ENCODE results near the gene SYT12. TPM values are rescaled to one million over a fixed set of nuclear protein-coding genes. Genes with fewer than 3 reads are reported as not detected.

SYT12 gene
- total and polyA plus RNA-seq, 2 of the 8 experiments (the other 6 are each of a cell fraction or from before 2014, with no cell fraction given), result 1.4 to 3.3 TPM

GRCh38 chr11:67027483-67027930 lies 4.6 kb downstream of the SYT12 start:
- Histone ChIP-seq H3K36me3 (ENCODE audit: control insufficient read depth in 2 of 4, insufficient read depth in 4 of 4, low read length in 3 of 4) (no peaks in the 10 kb centered on the region), H2BK15ac (ENCODE audit: low read length) (no peak overlapping the region), H3K9ac (replicated peaks in 1 of 4; ENCODE audit: extremely low read depth in 1 of 4, low read depth in 3 of 4, low read length in 3 of 4) (no peak overlapping the region), H3K18ac (ENCODE audit: extremely low read depth, low read length) (no peak overlapping the region), H4K5ac (ENCODE audit: insufficient read length, low read depth, low read length) (no peak overlapping the region), H3K9me3 (ENCODE audit: insufficient read depth in 2 of 2, low read depth in 1 of 2, low read length in 1 of 2) (no peaks in the 10 kb centered on the region), H2BK12ac (ENCODE audit: low read depth, low read length) (peak overlapping the region; percentile 60; the same call in 1 of the 2 replicates), H3K79me2 (ENCODE audit: control insufficient read depth in 1 of 2, insufficient read depth in 2 of 2, low read length in 2 of 2) (no peaks in the 10 kb centered on the region), H4K8ac (ENCODE audit: extremely low read depth, insufficient read depth, low read length) (no peak overlapping the region; the same call in 1 of the 2 replicates), H3K4me3 (ENCODE audit: extremely low read depth in 1 of 4, insufficient read depth in 2 of 4, low read depth in 3 of 4, low read length in 4 of 4) (no peak overlapping the region), H2BK20ac (ENCODE audit: low read length) (no peak overlapping the region), H3K27ac (ENCODE audit: low read depth, low read length) (no peak overlapping the region), H3K56ac (replicated peaks; ENCODE audit: insufficient read length, low read depth, low read length) (no peak overlapping the region), H3K23ac (ENCODE audit: insufficient read length) (no peak overlapping the region), H4K20me1 (replicated peaks in 1 of 2; ENCODE audit: control insufficient read depth in 1 of 2, insufficient read depth in 2 of 2, low read length in 2 of 2) (peaks cover 0 to 5% of the 10 kb centered on the region in 2 experiments), H3K14ac (ENCODE audit: insufficient read length) (no peak overlapping the region), H3K4ac (replicated peaks; ENCODE audit: insufficient read length, low read depth, low read length) (no peak overlapping the region), H2BK5ac (ENCODE audit: low read depth, low read length) (no peak overlapping the region), H3K27me3 (replicated peaks in 1 of 4; ENCODE audit: control insufficient read depth in 3 of 4, extremely low read depth in 1 of 4, insufficient read depth in 3 of 4, low read length in 3 of 4) (peaks cover 19 to 31% (median 23%) of the 10 kb centered on the region in 4 experiments), H3K79me1 (ENCODE audit: low read depth, low read length) (no peaks in the 10 kb centered on the region; the same call in 1 of the 2 replicates), H2AFZ (ENCODE audit: low read length) (no peak overlapping the region), H2BK120ac (replicated peaks; ENCODE audit: low read depth, low read length) (no peak overlapping the region), H3K4me1 (replicated peaks in 1 of 4; ENCODE audit: control insufficient read depth in 3 of 4, insufficient read depth in 4 of 4, low read length in 3 of 4) (peaks cover 2 to 16% (median 7%) of the 10 kb centered on the region in 4 experiments), H4K91ac (replicated peaks; ENCODE audit: insufficient read length, low read length) (no peak overlapping the region), H3K4me2 (ENCODE audit: insufficient read depth in 1 of 2, low read depth in 2 of 2, low read length in 2 of 2) (no peak overlapping the region), H2AK5ac (ENCODE audit: low read depth, low read length) (peak overlapping the region; percentile 47; the same call in 1 of the 2 replicates), H3K23me2 (ENCODE audit: low read depth, low read length) (peaks cover 7% of the 10 kb centered on the region)
- ChIA-PET CTCF (ENCODE audit: partially characterized antibody) (interaction anchor here (0.8 to 4.2 kb wide), 9 partner anchors 13 to 197 kb away, joined by 3 to 19 read pairs (median 5); no protein-coding TSS in a partner anchor), POLR2A (ENCODE audit: partially characterized antibody) (interaction anchor here (1.0 kb wide), 1 partner anchor 170 kb away, joined by 3 read pairs; no protein-coding TSS in a partner anchor)
- no peak for DNase-seq (ENCODE audit: low read depth in 1 of 2, low spot score in 2 of 2)
- 93% methylated on average over 10 of the region's 12 CpGs; no CpG with 5 or more reads in 1 of the 2 experiments for WGBS, 2 experiments (ENCODE audit: extremely low coverage in 1 of 2, insufficient coverage in 1 of 2, insufficient read length in 1 of 2, insufficient replicate concordance in 2 of 2, low coverage in 1 of 2, low lambda C conversion rate in 2 of 2, missing lambda C conversion rate in 1 of 2)
- FAIRE-seq, result no peak
- TF ChIP-seq KDM1A (IDR thresholded peaks at IDR 0.05; ENCODE audit: borderline replicate concordance, low read length), result no peak
- no peak for TF ChIP-seq NANOG (IDR thresholded peaks at IDR 0.05; ENCODE audit: insufficient read depth, low read depth, low read length, poor library complexity, severe bottlenecking)
- TF ChIP-seq MAFK (IDR thresholded peaks at IDR 0.05; ENCODE audit: low read depth, low read length), result no peak
- TF ChIP-seq TCF12 (IDR thresholded peaks at IDR 0.05; ENCODE audit: low read depth, low read length), result no peak
- no peak for TF ChIP-seq SP1 (IDR thresholded peaks at IDR 0.05; ENCODE audit: low read depth, low read length)
- no peak for TF ChIP-seq TAF7 (optimal IDR thresholded peaks at IDR 0.05; ENCODE audit: borderline replicate concordance, low read depth, low read length)
- TF ChIP-seq FOSL1 (IDR thresholded peaks at IDR 0.05; ENCODE audit: insufficient read depth, low read depth, low read length), result no peak
- TF ChIP-seq KDM5A (IDR thresholded peaks at IDR 0.05; ENCODE audit: low read length), result no peak
- no peak for TF ChIP-seq ZNF274 (IDR thresholded peaks at IDR 0.05; ENCODE audit: borderline replicate concordance, extremely low read depth, low read length)
- TF ChIP-seq ATF3 (IDR thresholded peaks at IDR 0.05; ENCODE audit: insufficient read depth, low read depth, low read length), result no peak
- no peak for TF ChIP-seq RAD21 (IDR thresholded peaks at IDR 0.05 in 1 of 2, conservative IDR thresholded peaks at IDR 0.05 in 1 of 2; ENCODE audit: low read depth in 2 of 2, low read length in 2 of 2)
- TF ChIP-seq CREB1 (IDR thresholded peaks at IDR 0.05), result no peak
